GM23338 (cell line): Measurements from ENCODE around the gene DENND4C. TPM values are rescaled to one million over a fixed set of nuclear protein-coding genes. Genes with fewer than 3 reads are reported as not detected.

Source experiments
- ATAC-seq: fragments of 200-7000 bp; cut with Tn5 transposase; 3 replicates; pipeline ENCODE4 v1.9.1; 2020
- DNase-seq: peaks from one replicate; pipeline ENCODE4 v3.0.0-alpha.2; 2015; ENCODE audit warnings: low spot score
- H2AFZ ChIP-seq: fragments of 200-600 bp; sonication (generic); 2 replicates; pipeline ENCODE4 v1.8.0; 2016; ENCODE audit warnings: antibody characterized with exemption, mild to moderate bottlenecking, moderate library complexity
- H3F3A ChIP-seq: fragments of 200-600 bp; sonication (generic); replicated peaks from 2 replicates; pipeline ENCODE4 v1.8.0; 2017; ENCODE audit warnings: antibody characterized with exemption, mixed run types, low read depth
- H3K27ac ChIP-seq: fragments of 200-600 bp; sonication (generic); 2 replicates; pipeline ENCODE4 v1.6.1; 2016; ENCODE audit warnings: low read depth
- H3K27me3 ChIP-seq: fragments of 200-600 bp; sonication (generic); 2 replicates; pipeline ENCODE4 v1.8.0; 2016; ENCODE audit warnings: mild to moderate bottlenecking, mixed run types, moderate library complexity; ENCODE audit not compliant: insufficient read depth
- H3K36me3 ChIP-seq: fragments of 200-600 bp; sonication (generic); 2 replicates; pipeline ENCODE4 v1.8.0; 2016; ENCODE audit warnings: mild to moderate bottlenecking; ENCODE audit not compliant: insufficient read depth
- H3K4me1 ChIP-seq: fragments of 200-600 bp; sonication (generic); 2 replicates; pipeline ENCODE4 v1.8.0; 2016; ENCODE audit warnings: mild to moderate bottlenecking, moderate library complexity; ENCODE audit not compliant: insufficient read depth
- H3K4me2 ChIP-seq: fragments of 200-600 bp; sonication (generic); 2 replicates; pipeline ENCODE4 v1.7.1; 2017; ENCODE audit warnings: mixed run types
- H3K4me3 ChIP-seq: fragments of 200-600 bp; sonication (generic); 2 replicates; pipeline ENCODE4 v1.6.1; 2016; ENCODE audit warnings: mixed run types
- H3K79me2 ChIP-seq: fragments of 200-600 bp; sonication (generic); replicated peaks from 2 replicates; pipeline ENCODE4 v1.8.0; 2017; ENCODE audit warnings: mild to moderate bottlenecking; ENCODE audit not compliant: insufficient read depth
- H3K9me2 ChIP-seq: fragments of 200-600 bp; sonication (generic); 2 replicates; pipeline ENCODE4 v1.8.0; 2017; ENCODE audit not compliant: insufficient read depth
- H4K20me1 ChIP-seq: fragments of 200-600 bp; sonication (generic); replicated peaks from 2 replicates; pipeline ENCODE4 v1.8.0; 2017; ENCODE audit warnings: mild to moderate bottlenecking; ENCODE audit not compliant: insufficient read depth
- H3K27ac Mint-ChIP-seq: 2 replicates; pipeline ENCODE4 v1.8.0; 2020; ENCODE audit warnings: inconsistent platforms, mild to moderate bottlenecking, moderate library complexity, mixed read lengths
- H3K27me3 Mint-ChIP-seq: 3 replicates; pipeline ENCODE4 v1.8.0; 2022; ENCODE audit warnings: low read depth, mild to moderate bottlenecking, moderate library complexity, mixed read lengths, inconsistent platforms; ENCODE audit not compliant: insufficient read depth, poor library complexity
- H3K36me3 Mint-ChIP-seq: 3 replicates; pipeline ENCODE4 v1.8.0; 2021; ENCODE audit warnings: low read depth, mild to moderate bottlenecking, inconsistent platforms, moderate library complexity, mixed read lengths
- H3K4me1 Mint-ChIP-seq: 3 replicates; pipeline ENCODE4 v1.8.0; 2020; ENCODE audit warnings: mild to moderate bottlenecking, inconsistent platforms, mixed read lengths
- H3K4me3 Mint-ChIP-seq: 3 replicates; pipeline ENCODE4 v1.8.0; 2021; ENCODE audit warnings: moderate library complexity, mild to moderate bottlenecking, inconsistent platforms, mixed read lengths
- H3K9me3 Mint-ChIP-seq: 3 replicates; pipeline ENCODE4 v1.8.0; 2020; ENCODE audit warnings: moderate library complexity, mild to moderate bottlenecking, inconsistent platforms, mixed read lengths
- EZH2phosphoT487 ChIP-seq: fragments of 200-600 bp; sonication (generic); IDR thresholded peaks from one replicate; pipeline ENCODE4 v1.8.1; 2018; ENCODE audit warnings: antibody characterized with exemption; ENCODE audit not compliant: unreplicated experiment
- JUNB ChIP-seq: IDR thresholded peaks from one replicate; pipeline ENCODE4 v1.6.1; 2016; ENCODE audit warnings: antibody characterized with exemption; ENCODE audit not compliant: unreplicated experiment
- POLR2AphosphoS5 ChIP-seq: IDR thresholded peaks from 2 replicates; pipeline ENCODE4 v1.6.1; 2016; ENCODE audit warnings: antibody characterized with exemption, low read depth
- ZNF114 ChIP-seq: fragments of 250-450 bp; sonication (Bioruptor Pico); IDR thresholded peaks from 2 replicates; pipeline ENCODE4 v1.5.0; 2020; ENCODE audit warnings: mild to moderate bottlenecking, moderate library complexity
- polyA plus RNA-seq: library from polyadenylated mRNA; unstranded; fragments of >200 nt; fragmentation: Nextera tagmentation; extraction: Ambion mirVana; gene quantifications from 2 replicates; pipeline ENCODE4 v1.2.1, GENCODE V29; 2016
- total RNA-seq: library from RNA; depleted of rRNA; stranded (reverse); fragments of >200 nt; shearing (Covaris generic); gene quantifications from 2 replicates; pipeline ENCODE4 v1.2.3, GENCODE V29; 2014
- TF ChIP-seq, protein P1 (sequence below): IDR thresholded peaks from one replicate; pipeline ENCODE4 v1.6.1; 2018; ENCODE audit warnings: antibody characterized with exemption; ENCODE audit not compliant: unreplicated experiment
- TF ChIP-seq, protein P2 (sequence below): fragments of 250-450 bp; sonication (Bioruptor Pico); IDR thresholded peaks from 2 replicates; pipeline ENCODE4 v1.5.0; 2020; ENCODE audit warnings: mild to moderate bottlenecking, moderate library complexity
- TF ChIP-seq, protein P3 (sequence below), 2 experiments: fragments of 200-600 bp in 1 of 2; sonication (generic) in 1 of 2; conservative IDR thresholded peaks; 2 replicates each; pipeline versions ENCODE4 v1.5.1 to v1.6.1; 2016 to 2017; ENCODE audit warnings: antibody characterized with exemption in 2 of 2, low read depth in 2 of 2, mild to moderate bottlenecking in 2 of 2, moderate library complexity in 1 of 2

The DENND4C gene
- total and polyA plus RNA-seq, 2 experiments from 2014 or later: 6.4 to 30.8 TPM

DNA sequence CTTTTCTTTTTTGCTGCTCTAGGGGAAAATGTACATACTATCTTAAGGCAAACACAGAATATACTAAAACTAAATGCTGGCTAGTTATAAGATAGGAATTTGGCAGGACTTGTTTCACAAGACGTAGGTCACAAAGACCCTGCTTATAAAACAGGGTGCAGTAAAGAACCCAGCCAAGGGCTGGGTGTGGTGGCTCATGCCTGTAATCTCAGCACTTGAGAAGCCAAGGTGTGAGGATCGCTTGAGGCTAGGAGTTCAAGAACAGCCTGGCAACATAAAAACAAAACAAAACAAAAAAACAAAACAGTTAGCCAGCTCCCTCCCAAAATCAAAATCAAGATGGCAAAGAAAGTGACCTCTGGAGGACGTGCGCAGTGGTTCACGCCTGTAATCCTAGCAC, 49.5 kb upstream of the DENND4C start:
- no peaks in the 10 kb centered on the region for H3K27me3 ChIP-seq
- Mint-ChIP-seq H3K9me3 (no peaks in the 10 kb centered on the region), H3K27ac (no peak overlapping the region), H3K27me3 (no peaks in the 10 kb centered on the region), H3K4me1 (peaks cover 8% of the 10 kb centered on the region; the same call in 2 of the 3 replicates), H3K36me3 (no peaks in the 10 kb centered on the region), H3K4me3 (no peak overlapping the region)
- H3K79me2 ChIP-seq: no peaks in the 10 kb centered on the region
- no peak overlapping the region for H2AFZ ChIP-seq
- H3K4me3 ChIP-seq: no peak overlapping the region
- ATAC-seq: no peak
- TF ChIP-seq JUNB: no peak
- no peaks in the 10 kb centered on the region for H3K36me3 ChIP-seq
- H3K27ac ChIP-seq: no peak overlapping the region
- H3K4me1 ChIP-seq: peaks cover 6% of the 10 kb centered on the region; the same call in 1 of the 2 replicates
- H3K4me2 ChIP-seq: no peak overlapping the region
- H3F3A ChIP-seq: no peaks in the 10 kb centered on the region
- H3K9me2 ChIP-seq: no peaks in the 10 kb centered on the region
- no peaks in the 10 kb centered on the region for H4K20me1 ChIP-seq
- DNase-seq: no peak

DNA sequence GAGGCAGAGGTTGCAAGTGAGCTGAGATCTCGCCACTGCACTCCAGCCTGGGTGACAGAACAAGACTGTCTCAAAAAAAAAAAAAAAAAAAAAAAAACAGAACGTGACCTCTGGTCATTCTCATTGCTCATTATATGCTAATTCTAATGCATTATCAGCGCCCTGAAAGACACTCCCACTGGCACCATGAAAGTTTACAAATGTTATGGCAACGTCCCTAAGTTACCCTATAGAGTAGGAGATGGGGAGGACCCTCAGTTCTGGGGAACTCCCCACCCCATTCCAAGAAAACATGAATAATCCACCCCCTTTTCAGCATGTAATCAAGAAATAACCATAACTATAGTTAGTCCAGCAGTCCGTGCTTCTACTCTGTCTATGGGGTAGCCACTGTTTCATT, 48.9 kb upstream of the DENND4C start:
- DNase-seq (no peak), ATAC-seq (no peak)
- Mint-ChIP-seq H3K9me3 (no peaks in the 10 kb centered on the region), H3K27ac (no peak overlapping the region), H3K4me1 (peaks cover 8% of the 10 kb centered on the region; the same call in 2 of the 3 replicates), H3K36me3 (no peaks in the 10 kb centered on the region), H3K27me3 (no peaks in the 10 kb centered on the region), H3K4me3 (no peak overlapping the region)
- Histone ChIP-seq H2AFZ (no peak overlapping the region), H3F3A (no peaks in the 10 kb centered on the region), H4K20me1 (no peaks in the 10 kb centered on the region), H3K36me3 (no peaks in the 10 kb centered on the region), H3K27me3 (no peaks in the 10 kb centered on the region), H3K4me3 (no peak overlapping the region), H3K4me1 (peaks cover 6% of the 10 kb centered on the region; the same call in 1 of the 2 replicates), H3K79me2 (no peaks in the 10 kb centered on the region), H3K4me2 (no peak overlapping the region), H3K9me2 (no peaks in the 10 kb centered on the region), H3K27ac (no peak overlapping the region)
- TF ChIP-seq, protein P1, sequence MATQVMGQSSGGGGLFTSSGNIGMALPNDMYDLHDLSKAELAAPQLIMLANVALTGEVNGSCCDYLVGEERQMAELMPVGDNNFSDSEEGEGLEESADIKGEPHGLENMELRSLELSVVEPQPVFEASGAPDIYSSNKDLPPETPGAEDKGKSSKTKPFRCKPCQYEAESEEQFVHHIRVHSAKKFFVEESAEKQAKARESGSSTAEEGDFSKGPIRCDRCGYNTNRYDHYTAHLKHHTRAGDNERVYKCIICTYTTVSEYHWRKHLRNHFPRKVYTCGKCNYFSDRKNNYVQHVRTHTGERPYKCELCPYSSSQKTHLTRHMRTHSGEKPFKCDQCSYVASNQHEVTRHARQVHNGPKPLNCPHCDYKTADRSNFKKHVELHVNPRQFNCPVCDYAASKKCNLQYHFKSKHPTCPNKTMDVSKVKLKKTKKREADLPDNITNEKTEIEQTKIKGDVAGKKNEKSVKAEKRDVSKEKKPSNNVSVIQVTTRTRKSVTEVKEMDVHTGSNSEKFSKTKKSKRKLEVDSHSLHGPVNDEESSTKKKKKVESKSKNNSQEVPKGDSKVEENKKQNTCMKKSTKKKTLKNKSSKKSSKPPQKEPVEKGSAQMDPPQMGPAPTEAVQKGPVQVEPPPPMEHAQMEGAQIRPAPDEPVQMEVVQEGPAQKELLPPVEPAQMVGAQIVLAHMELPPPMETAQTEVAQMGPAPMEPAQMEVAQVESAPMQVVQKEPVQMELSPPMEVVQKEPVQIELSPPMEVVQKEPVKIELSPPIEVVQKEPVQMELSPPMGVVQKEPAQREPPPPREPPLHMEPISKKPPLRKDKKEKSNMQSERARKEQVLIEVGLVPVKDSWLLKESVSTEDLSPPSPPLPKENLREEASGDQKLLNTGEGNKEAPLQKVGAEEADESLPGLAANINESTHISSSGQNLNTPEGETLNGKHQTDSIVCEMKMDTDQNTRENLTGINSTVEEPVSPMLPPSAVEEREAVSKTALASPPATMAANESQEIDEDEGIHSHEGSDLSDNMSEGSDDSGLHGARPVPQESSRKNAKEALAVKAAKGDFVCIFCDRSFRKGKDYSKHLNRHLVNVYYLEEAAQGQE: no peak
- TF ChIP-seq EZH2phosphoT487 (no peak), JUNB (no peak), POLR2AphosphoS5 (no peak), ZNF114 (CRISPR knock-in tag) (no peak)
- TF ChIP-seq, protein P2, sequence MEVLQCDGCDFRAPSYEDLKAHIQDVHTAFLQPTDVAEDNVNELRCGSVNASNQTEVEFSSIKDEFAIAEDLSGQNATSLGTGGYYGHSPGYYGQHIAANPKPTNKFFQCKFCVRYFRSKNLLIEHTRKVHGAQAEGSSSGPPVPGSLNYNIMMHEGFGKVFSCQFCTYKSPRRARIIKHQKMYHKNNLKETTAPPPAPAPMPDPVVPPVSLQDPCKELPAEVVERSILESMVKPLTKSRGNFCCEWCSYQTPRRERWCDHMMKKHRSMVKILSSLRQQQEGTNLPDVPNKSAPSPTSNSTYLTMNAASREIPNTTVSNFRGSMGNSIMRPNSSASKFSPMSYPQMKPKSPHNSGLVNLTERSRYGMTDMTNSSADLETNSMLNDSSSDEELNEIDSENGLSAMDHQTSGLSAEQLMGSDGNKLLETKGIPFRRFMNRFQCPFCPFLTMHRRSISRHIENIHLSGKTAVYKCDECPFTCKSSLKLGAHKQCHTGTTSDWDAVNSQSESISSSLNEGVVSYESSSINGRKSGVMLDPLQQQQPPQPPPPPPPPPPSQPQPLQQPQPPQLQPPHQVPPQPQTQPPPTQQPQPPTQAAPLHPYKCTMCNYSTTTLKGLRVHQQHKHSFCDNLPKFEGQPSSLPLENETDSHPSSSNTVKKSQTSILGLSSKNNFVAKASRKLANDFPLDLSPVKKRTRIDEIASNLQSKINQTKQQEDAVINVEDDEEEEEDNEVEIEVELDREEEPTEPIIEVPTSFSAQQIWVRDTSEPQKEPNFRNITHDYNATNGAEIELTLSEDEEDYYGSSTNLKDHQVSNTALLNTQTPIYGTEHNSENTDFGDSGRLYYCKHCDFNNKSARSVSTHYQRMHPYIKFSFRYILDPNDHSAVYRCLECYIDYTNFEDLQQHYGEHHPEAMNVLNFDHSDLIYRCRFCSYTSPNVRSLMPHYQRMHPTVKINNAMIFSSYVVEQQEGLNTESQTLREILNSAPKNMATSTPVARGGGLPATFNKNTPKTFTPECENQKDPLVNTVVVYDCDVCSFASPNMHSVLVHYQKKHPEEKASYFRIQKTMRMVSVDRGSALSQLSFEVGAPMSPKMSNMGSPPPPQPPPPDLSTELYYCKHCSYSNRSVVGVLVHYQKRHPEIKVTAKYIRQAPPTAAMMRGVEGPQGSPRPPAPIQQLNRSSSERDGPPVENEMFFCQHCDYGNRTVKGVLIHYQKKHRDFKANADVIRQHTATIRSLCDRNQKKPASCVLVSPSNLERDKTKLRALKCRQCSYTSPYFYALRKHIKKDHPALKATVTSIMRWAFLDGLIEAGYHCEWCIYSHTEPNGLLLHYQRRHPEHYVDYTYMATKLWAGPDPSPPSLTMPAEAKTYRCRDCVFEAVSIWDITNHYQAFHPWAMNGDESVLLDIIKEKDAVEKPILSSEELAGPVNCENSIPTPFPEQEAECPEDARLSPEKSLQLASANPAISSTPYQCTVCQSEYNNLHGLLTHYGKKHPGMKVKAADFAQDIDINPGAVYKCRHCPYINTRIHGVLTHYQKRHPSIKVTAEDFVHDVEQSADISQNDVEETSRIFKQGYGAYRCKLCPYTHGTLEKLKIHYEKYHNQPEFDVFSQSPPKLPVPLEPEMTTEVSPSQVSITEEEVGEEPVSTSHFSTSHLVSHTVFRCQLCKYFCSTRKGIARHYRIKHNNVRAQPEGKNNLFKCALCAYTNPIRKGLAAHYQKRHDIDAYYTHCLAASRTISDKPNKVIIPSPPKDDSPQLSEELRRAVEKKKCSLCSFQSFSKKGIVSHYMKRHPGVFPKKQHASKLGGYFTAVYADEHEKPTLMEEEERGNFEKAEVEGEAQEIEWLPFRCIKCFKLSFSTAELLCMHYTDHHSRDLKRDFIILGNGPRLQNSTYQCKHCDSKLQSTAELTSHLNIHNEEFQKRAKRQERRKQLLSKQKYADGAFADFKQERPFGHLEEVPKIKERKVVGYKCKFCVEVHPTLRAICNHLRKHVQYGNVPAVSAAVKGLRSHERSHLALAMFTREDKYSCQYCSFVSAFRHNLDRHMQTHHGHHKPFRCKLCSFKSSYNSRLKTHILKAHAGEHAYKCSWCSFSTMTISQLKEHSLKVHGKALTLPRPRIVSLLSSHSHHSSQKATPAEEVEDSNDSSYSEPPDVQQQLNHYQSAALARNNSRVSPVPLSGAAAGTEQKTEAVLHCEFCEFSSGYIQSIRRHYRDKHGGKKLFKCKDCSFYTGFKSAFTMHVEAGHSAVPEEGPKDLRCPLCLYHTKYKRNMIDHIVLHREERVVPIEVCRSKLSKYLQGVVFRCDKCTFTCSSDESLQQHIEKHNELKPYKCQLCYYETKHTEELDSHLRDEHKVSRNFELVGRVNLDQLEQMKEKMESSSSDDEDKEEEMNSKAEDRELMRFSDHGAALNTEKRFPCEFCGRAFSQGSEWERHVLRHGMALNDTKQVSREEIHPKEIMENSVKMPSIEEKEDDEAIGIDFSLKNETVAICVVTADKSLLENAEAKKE: no peak
- TF ChIP-seq, protein P3, sequence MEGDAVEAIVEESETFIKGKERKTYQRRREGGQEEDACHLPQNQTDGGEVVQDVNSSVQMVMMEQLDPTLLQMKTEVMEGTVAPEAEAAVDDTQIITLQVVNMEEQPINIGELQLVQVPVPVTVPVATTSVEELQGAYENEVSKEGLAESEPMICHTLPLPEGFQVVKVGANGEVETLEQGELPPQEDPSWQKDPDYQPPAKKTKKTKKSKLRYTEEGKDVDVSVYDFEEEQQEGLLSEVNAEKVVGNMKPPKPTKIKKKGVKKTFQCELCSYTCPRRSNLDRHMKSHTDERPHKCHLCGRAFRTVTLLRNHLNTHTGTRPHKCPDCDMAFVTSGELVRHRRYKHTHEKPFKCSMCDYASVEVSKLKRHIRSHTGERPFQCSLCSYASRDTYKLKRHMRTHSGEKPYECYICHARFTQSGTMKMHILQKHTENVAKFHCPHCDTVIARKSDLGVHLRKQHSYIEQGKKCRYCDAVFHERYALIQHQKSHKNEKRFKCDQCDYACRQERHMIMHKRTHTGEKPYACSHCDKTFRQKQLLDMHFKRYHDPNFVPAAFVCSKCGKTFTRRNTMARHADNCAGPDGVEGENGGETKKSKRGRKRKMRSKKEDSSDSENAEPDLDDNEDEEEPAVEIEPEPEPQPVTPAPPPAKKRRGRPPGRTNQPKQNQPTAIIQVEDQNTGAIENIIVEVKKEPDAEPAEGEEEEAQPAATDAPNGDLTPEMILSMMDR (conservative IDR thresholded peaks at IDR 0.05; ENCODE audit: low read depth in 2 of 2): no peak
